HG03575 (cell line): ENCODE data around the gene NFATC2.

Experiments
- ATAC-seq: cut with Tn5 transposase; IDR thresholded peaks from one replicate; pipeline ENCODE4 v1.9.1; 2021; ENCODE audit not compliant: unreplicated experiment, insufficient number of reproducible peaks, low FRiP score; ENCODE audit errors: extremely low read depth

Gene NFATC2

DNA sequence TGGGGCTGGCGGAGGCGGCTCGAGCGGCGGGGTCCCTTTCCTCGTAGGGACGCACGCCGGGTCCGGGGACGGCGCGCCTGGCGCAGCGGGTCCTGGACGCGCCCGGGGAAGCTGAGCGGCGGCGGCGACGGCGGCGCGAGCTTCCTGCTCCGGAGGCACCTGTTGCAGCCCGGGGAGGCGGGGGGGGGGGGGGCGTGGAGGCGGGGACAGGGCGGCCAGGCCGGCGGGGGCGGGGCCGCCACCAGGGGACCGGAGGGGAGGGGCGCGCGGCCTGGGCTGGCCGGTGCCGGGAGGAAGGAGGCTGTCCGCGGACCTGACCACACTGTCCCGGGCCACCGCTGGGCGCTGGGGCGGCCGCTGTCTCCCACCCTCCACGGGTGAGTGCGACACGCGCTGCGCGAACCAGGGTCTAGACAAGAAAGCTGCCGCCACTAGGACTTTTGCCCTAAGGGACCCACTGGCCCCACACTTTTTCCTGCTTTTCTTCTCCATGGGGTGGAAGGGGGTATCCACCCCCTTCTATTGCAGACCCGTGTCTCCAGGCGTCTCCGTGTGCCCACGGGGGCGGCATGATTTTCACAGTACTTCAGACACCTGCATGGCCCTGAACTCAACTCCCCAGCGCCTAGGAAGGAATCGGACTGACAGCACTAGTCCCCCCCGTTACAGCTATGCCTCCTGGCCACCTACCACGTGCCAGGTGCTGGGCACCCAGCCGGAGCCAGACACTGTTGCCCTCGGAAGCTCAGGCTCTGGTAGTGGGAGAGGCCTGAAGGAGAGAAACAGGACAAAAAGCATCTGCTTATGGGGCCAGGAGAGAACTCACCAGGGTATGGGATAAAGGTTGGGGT lies at the start of gene NFATC2:
NFATC2 (minus strand) TSS at position 149 of the 851 bp plus-strand sequence. CDS start 220 bp downstream, outside the sequence.
- no peak for ATAC-seq

DNA sequence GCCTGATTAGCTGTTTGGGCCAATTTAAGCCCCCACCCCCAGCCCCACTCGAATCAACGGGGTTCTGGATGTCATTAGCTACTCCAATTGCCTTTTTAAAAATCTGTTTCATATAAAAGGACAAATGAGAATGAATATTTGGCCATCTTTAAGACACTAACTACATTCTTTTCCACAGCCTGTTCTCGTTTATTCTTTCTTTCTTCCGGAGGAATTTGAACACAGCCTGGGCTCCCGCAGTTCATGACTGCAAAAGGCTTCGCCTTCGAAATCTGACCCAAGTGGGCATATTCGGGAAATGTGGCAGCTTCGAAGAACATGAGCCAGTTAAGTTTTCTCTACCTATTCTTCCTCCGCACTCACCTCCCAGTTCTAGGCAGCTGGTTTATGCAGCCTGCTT lies 49.4 kb upstream of the NFATC2 start:
- no peak for ATAC-seq

DNA sequence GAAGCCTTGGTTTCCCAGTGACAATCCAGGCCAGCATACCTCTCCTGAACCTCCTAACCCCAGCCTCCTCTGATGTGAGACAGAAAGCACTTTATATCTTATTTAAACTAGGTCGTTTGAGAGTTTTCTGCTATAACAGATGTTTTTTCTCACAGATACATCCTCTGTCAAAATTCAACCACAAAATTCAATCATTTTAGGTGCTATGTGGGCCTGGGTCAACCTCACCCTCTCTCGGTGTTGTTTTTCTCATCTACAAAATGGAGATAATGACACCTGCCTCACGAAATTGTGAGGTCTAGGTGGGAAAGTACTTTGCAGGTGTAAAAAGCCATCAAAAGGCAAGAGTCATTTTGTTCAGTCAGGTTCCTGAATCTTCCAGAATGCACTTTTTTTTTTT lies 46.2 kb upstream of the NFATC2 start:
- no peak for ATAC-seq

GRCh38 chr20:51587145-51587544 lies 44.6 kb upstream of the NFATC2 start:
- ATAC-seq: no peak

DNA sequence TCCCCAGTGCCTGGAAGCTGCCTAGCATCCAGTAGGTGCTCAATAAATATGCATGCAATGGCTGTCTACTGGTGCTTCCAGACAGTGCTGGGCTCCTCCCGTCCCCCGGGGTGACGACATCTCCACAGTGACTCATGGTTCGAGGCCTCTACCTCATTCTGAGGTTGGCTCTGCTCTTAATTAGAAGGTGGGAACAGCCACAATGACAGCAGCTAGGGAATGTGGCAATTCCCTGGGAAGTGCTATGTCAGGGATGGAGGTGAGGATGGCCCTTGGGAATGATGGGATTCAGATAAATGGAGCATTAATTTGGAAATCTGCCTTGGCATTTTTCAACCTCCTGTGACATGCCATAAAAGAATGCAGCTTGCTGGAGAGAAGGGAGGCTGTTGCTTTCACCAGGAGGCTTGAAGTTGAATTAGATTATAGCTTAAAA lies 43.5 kb upstream of the NFATC2 start:
- no peak for ATAC-seq

DNA sequence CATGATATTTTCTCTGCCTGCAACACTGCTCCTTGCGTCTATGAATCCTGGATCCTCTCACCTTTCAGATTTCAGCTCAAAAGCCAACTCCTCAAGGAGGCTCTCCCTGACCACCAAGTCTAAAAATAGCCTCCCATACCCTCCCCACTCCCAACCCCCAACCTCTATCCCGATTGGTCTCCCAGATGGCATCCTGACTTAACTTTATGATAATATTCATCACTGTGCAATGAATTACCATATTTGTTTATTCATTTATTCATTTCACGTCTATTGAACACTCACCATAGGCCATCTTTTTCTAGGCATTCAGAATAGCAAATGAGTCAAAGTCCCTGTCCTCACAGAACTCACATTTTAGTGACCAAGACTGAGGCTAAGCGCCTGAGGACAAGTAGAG lies 42.6 kb upstream of the NFATC2 start:
- no peak for ATAC-seq

- no peak for ATAC-seq
Observed at GRCh38 chr20:51584737-51585136, 42.2 kb upstream of the NFATC2 start.

- no peak for ATAC-seq
Observed at GRCh38 chr20:51584116-51584515, 41.6 kb upstream of the NFATC2 start.

GRCh38 chr20:51583499-51583898 lies 41.0 kb upstream of the NFATC2 start:
- ATAC-seq: no peak

GRCh38 chr20:51583073-51583472 lies 40.6 kb upstream of the NFATC2 start:
- ATAC-seq: no peak

- ATAC-seq: no peak
Observed at GRCh38 chr20:51581571-51581970, 39.1 kb upstream of the NFATC2 start.

- ATAC-seq: no peak
Observed at GRCh38 chr20:51579137-51579536, 36.6 kb upstream of the NFATC2 start.

DNA sequence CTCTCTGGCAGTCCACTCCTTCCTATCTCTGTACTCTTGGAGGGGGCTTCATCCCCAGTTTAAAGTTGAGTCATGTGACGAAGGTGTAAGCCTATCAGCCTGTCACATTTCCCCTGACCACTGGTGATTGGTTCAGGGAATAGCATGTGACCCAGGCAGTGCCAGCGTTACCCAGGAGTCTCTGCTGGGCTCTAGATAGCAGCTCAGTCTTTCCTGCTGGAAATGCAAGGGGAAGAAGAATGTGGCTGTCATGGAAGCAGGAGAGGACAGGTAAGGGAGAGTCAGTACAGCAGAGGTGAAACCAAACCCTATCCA lies 35.6 kb upstream of the NFATC2 start:
- ATAC-seq: no peak

DNA sequence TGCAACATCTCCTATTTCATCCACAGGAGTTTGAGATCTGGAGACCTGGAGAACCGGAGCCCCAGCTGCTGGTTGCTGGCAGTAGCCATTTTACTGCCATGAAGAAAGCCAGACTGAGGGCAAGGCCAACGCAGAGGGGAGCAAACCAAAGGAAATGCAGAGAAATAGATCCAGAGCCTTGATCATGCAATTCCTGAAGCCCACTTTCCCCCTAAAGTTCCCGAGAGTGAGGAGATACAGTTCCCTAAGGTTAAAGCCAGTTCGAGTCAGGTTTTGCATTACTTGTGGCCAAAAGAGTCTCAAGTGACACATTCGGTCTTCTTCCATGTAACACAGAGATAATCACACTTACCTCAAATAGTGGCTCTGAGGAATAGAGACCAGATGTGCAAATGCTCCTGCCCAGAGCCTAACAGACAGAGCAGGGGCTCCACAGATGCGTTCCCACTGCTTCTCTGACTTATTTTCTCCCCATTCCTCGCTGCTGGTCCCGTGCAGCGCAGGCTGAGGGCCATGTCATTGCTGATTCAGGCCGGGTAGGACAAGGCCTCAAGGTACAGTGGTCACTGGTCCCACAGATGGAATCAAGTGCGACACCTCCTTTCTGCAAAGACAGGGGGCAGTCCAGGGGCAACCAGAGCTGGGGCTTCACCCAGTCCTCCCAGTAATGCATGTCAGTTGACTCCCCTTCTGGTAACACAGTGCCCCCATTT lies 35.1 kb upstream of the NFATC2 start:
- ATAC-seq: no peak

DNA sequence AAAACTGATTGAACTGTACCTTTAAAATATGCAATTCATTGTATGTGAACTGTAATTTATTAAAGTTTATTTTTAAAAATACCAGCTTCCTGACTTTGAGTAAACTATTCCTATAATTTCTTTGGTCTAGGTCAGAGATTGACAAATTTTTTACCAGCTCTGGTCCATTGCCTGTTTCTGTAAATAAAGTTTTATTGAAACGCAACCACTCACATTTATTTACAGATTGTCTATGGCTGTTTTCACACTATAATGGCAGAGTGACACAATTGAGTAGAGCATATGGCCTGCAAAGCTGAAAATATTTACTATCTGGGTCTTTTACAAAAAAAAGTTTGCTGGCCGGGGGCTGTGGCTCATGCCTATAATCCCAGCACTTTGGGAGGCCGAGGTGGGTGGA lies 33.0 kb upstream of the NFATC2 start:
- ATAC-seq: no peak

DNA sequence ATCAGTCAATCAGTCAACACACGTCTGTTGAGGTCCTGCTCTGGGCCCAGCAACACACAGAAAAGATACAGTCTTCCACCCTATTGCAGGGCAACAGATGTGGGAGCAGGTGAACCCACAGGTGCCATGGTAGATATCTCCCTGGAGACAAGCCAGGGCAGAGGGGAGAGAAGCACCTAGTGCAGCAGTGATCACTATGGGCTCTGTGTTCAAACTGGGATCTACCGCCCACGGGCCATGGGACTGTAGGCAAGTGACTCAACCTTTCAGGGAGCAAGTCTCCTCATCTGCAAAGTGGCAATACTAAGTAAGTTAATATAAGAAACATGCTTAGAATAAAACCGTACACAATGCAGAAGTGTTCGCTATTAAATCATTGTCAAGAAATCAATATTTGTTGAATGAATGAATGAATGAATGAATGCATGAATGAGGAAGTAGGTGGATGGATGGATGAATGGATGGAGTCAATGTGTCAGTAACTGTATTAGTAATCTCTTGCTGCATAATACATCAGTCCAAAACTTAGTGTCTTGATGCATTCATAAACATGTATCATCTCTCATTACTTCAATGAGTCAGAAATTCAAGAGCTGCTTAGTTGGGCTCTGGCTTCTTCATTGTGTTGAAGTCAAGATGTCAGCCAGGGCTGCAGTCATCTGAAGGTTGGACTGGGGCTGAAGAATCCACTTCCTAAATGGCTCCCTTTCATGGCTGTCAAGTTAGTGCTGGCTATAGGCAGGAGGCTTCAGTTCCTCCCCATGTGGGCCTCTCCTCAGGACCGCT lies 31.9 kb upstream of the NFATC2 start:
- ATAC-seq: no peak

DNA sequence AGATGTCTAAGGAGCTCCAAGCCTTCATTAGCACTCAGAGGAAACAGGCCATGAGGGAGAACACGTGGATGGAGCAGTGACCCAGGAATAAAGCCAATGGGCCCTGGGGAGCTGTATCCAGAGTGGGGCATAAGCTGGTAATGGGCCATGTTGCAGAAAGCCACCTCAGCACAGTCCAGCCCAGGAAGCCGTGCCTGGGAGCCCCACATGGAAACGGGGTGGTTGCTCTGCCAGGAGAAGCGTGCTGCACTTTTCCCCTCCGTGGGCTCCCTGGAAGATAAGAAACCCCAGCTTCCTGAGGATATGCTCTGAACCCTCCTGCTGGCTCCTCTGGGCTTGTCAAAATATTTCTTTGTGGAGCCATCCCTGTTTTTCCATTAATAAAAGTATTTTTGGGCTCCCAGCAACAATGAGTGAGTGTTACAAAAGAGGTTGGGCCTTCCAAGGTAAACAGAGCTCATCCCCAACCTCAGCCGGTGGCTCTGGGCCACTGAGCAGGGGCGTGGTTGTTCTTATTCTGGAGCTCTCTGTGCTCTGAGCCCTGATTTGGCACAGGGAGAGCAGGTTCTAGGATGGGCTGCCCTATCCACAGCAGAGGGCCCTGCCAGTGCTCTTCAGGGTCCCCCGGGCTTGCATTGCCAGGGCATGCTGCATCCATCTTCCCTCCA lies 31.2 kb upstream of the NFATC2 start:
- ATAC-seq: no peak

DNA sequence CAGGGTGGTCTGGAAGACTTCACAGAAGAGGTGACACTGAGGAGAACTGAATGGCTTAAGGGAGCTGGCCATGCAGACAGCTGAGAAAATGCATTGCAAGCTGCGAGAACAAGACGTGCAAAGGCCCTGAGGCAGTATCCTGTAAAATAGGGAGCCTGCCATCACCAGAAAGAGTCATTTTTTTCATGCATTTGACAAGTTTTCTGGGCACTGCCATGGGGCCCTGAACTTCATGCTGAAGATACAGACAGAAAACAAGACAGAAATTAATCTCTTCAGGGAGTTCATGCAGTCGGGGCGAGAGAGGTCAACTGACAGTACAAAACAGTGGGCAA lies 28.9 kb upstream of the NFATC2 start:
- no peak for ATAC-seq

DNA sequence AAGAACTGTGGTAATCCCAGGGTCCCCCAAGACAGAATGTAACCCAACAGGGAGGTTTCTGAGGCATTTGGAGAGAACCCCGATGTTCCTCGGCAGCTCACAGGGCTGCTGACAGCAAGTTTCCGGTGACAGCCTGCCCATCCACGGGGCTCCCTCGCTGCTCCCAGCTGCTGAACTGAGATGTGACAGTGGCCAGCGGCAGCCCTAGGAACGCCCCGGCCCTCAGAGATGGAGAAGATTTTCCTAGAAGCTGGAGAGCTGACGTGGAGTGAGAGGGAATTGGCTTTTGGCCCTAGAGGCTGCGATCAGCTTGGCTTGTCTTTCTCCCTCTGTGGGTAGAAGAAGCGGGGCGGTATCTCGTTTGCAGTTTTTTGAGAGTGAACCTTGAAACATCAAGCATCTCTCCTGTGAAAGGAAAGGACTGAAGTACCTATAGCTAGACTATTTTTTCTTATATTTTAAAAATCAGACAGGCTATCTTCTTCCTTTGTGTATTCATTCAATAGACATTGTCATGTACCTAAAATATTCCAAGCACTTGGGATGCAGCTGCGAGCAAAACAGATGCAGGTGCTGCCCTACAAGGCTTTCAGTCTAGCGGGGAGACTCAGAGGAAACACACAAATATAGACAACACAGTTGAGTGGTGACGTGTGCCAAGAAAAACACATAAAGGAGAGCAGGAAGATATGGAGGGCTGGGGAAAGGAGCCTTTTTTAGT lies 28.4 kb upstream of the NFATC2 start:
- no peak for ATAC-seq
